ENCODE measurements around the gene WTIP. TPM values are rescaled to one million over a fixed set of nuclear protein-coding genes. Genes with fewer than 3 reads are reported as not detected.
A peak's percentile ranks its signal among the peaks of the same experiment; 100 is the strongest.
"Not testable (repeated sequence)": the region's sequence is repeated elsewhere in the genome, so short reads cannot be mapped to it uniquely, and the experiment has no call there.

WTIP gene
- total RNA-seq, 1 donor from 2014 or later, result 20.4 TPM

DNA sequence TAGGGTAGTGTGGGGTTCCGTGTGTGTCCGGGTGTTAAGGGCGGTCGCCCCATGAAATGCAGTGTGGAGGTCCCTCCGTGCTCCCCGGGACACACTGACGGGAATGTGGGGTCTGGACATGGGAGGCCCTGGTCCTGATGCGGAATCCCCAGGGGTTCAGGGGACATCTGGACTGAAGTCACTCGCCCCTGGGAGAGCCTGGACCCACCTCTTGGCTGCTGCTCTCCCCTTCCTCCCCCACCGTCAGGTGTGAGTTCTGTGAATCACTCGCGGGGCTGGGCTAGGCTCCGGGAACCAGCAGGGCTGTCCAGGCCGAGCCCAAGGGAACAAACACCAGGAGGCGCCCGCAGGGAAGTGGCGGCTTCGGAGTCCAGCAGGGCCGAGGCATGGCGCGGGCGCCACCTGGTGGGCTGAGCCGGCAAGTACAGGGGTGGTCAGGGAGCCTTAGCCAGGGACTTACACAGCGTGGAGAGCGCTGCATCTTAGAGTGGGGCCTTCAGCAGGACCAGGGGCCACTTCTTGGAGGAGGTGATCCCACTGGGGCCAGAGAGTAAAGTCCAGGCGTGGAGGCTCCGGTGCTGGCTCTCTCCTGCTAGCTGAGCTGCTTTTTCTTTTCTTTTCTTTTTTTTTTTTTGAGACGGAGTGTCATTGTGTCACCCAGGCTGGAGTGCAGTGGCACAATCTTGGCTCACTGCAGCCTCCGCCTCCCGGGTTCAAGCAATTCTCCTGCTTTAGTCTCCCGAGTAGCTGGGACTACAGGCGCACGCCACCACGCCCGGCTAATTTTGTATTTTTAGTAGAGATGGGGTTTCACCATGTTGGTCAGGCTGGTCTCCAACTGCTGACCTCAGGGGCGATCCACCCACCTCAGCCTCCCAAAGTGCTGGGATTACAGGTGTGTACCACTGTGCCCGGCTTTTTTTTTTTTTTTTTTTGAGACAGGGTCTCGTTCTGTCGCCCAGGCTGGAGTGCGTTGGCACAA, 20.1 kb downstream of the WTIP start:
- FAIRE-seq (no peak), DNase-seq (ENCODE audit: low spot score in 2 of 2) (peak; percentile 85 to 97)

DNA sequence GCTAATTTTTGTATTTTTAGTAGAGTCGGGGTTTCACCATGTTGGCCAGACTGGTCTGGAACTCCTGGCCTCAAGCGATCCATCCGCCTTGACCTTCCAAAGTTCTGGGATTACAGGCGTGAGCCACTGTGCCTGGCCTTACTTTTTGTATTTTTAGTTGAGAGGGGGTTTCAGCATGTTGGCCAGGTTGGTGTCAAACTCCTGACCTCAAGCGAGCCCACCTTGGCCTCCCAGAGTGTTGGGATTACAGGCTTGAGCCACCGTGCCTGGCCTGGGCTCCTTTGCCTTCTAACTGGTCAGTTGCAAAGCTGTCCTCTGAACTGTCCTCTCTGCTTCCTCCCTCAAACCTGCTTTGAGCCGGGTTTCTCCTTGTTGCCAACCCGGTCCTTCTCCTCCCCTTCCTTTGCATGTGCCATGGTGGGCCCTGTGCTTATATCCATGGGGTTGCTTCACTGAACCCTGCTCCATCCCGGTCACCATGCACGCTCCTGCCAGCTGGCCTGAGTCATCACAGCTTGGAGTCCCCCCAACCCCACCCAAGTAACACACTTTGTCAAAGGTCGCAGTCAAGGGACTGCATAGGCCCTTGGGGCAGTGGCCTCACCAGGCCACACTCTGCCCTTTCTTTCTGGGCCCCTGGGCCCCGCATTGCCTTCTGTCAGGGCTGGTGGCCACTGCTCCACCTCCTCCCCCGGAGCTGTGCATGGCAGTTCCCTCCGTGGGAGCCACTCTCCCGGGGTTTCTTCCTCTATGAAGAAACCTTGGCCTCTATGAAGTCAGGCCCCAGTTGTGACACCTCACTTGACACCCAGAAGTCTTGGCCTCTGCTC, 21.2 kb downstream of the WTIP start:
- peak in 1 of 2 donors; percentile 11 for DNase-seq (ENCODE audit: low spot score in 2 of 2)
- no peak for FAIRE-seq

DNA sequence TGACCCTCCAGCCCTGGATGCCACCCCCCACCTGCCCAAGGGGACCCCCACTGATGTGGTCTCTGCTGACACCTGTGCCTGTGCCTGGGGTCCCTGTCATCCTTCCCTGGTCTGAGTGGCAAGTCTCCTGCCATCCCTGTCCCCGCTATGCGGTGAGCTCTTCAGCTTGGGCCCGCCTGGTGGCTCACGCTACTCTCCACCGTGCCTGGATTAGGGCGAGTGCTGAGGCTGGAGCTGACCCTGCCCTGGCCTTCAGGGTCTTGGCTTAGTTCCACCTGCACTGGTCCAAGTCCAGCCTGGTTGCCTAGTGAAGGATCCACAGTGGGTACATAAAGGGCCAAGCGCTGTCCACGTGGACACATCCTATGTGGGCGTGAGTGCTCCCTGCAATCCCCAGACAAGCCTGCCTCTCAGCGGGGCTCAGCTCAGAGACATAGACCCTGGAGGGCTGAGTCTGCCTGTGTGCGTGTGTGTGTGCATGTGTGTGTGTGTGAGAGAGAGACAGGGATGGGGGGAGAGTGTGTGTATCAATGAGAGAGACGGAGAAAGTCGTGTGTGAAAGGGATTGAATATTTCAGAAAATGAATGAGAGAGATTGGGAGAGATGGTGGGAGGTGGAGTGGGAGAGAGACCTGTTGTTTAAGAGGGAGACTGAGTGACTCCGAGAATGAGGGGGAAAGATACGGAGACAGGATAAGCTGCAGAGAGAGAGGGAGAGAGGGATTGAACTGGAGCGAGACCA, 22.1 kb downstream of the WTIP start:
- DNase-seq (ENCODE audit: low spot score in 2 of 2) (no peak), FAIRE-seq (no peak)

DNA sequence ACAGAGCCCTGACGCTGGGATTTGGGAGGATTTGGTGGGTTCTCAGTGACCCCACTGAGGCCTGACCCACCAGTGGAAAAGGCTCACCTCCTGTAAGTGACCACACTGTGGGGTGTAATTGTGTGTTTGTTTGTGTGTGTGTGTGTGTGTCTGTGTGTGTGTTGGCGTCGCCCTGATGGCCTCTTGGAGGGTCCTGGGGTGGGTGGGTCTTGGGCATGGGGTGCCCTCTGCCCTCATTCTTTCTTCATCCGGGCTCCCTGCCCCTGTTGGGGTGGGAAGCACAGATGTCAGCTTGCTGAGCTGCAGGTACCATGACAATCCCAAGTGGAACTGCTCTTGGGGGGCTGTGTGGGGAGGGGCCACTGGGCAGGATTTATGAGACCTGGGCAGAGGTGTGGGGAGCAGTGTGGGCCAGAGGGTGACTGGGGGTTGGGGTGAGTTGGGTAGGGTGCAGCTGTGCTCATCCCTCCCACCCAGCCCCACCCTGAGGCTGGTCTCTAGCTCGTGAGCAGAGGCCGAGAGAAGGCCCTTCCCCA, 22.8 kb downstream of the WTIP start:
- DNase-seq (ENCODE audit: low spot score in 2 of 2) (no peak), FAIRE-seq (no peak)

DNA sequence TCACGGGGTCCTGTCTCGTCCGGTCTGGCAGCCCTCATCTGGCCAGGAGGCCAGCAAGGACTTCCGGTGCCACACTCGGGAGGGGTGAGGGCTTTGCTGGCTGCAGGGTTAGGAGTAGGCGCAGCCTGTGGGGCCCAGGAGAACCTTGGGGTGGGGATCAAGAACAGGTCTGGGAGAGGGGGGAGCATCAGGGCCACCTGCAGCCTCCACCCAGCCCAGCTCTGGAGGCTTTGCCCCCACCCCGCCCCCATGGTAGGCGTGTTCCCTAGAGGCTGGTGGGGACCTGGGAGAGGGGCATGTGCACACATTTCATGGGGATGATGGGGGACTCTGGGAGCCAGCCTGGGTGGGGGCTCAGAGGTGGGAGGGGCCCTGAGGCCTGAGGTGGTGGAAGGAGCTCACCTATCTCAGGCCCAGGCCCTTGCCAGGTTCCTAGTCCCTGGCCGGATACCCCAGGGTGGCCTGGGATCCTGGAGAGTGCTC, 23.3 kb downstream of the WTIP start:
- no peak for DNase-seq (ENCODE audit: low spot score in 2 of 2)
- FAIRE-seq, result no peak

DNA sequence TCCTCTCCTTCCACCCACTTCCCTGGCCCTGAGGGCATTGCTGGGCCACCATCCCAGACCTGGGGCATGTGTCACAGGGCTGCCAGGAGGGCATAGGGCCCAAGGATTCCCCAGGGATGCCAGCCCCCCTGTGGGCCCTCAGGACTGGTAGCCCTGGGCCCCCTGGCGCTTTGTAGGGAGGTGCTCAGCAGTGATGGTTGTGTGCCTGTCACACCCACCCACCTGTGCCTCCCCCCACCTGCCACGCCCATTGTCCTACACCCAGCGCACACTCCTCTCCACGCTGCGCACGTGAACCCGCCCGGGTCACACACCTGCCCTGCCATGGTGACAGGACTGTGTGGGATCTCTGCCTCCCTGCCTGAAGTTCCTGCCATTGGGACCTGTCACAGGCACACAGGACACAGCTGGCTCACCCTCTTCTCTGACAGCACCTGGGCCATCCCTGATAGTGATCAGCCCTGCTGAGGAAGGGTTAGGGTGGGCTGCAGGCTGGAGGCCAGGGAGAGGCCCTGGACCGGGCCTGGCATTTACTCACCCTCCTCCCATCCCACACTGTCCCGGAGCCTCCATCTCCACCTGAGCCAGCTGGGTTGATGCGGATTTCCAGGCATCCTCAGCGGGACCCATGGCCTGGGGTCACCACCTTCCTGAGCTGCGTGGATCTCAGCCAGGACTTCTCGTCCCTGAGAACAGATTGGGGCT, 23.9 kb downstream of the WTIP start:
- DNase-seq (ENCODE audit: low spot score in 2 of 2) (no peak), FAIRE-seq (no peak)

DNA sequence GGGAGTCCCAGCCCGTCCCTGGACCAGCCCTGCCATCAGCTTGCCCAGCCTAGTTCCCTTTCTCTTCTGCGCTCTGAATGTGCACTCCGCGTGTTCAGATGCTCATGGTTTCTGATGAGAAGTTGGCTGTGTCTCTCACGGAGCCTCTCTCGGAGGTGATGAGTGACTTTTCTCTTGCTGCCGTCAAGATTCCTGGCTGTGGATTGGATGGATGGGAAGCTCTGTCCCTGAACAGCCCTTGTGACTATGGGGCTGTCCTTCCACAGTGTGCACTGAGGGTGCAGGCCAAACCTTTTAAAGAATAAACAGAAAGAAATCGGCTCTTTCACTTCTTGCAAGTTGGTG, 24.4 kb downstream of the WTIP start:
- no peak for DNase-seq (ENCODE audit: low spot score in 2 of 2)
- FAIRE-seq, result no peak

DNA sequence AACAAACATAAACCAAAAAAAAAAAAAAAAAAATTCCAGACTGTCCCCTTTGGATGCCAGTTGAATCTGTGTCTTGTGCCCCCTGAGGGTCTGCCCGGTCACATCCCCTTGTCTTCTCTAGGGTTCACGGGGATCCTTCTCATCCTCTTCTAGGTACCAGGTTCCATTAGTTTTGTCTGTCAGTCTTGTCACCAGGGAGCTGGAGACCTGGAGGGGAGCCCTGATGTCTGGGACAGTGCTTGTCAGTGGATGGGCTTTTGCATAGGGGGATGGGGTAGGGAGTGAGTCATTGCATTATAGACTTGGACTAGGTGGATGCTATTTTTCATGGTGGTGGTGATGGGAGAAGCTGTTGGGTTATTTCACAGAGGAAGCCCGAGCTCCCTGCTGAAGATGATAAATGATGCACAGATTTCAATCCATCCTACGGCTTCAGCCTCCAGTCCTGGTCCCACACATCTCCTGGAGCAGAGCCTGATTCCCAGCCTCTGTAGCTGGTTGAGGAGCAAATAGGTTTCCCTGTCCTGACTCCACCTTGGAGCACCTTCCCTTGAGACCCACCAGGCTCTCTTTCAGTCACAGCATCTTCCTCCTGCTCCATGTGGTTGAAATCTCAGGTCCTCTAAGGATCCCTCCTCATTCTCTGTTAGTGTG, 26.0 kb downstream of the WTIP start:
- no peak for FAIRE-seq

DNA sequence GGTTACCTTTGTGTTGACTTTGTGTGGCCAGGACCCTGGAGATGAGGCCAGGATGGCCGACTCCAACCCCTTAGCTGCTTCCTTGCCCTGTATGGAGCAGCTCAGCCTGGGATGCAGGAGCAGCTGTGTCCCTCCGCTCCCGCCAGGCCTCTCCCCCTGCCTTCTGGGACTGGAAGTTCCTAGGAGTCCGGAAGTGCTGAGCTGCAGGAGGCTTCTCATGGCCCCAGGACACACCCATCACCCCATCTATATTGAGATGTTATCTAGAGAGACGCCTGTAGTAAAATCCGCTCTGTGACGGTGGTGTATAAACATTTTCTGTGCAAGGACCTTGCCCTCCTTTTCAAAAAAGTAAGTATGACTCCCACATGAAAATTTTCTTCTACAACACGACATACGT, 27.0 kb downstream of the WTIP start:
- FAIRE-seq, result no peak
- DNase-seq (ENCODE audit: low spot score in 2 of 2), result no peak

More for the DNA sequence above, 26.0 kb downstream of the WTIP start:
- DNase-seq (ENCODE audit: low spot score in 2 of 2), result no peak

DNA sequence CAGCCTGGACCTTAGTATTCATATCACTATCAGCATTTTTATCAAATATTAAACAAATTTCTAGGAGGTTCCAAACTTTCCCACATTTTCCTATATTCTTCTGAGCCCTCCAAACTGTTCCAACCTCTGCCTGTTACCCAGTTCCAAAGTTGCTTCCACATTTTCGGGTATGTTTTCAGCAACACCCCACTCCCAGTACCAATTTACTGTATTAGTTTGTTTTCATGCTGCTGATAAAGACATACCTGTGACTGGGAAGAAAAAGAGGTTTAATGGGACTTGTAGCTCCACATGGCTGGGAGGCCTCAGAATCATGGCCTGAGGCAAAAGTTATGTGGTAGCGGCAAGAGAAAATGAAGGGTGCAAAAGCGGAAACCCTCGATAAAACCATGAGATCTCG, 29.3 kb downstream of the WTIP start:
- not testable (repeated sequence) for FAIRE-seq

DNA sequence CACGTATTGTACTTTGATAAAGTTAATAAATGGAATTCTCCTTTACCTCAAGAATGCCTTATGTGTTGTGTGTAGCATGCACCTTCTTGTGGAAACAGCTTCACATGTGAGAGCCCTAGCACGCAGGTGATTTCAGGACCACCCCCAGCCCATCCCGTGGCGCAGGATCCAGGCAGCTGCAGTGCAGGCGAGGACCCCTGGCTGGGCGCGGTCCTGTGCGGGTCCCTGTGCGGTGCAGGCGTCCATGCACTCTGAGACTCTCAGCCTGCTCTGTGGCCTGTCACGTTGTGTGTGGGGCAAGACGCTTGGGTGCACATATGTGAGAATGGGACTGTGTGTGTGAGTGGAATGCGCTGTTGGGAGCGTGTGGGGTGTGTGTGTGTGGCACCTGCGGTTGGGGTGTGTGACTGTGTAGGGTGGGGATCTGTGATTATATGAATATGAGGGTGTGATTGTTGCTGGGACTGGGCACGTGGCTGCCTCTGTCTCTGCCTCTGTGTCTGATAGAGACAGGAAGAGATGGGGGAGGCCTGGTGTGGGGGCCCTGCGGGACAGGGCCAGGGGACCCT, 30.8 kb downstream of the WTIP start:
- DNase-seq (ENCODE audit: low spot score in 2 of 2) (no peak), FAIRE-seq (no peak)

More for the DNA sequence above, 29.3 kb downstream of the WTIP start:
- DNase-seq (ENCODE audit: low spot score in 2 of 2), result not testable (repeated sequence)

DNA sequence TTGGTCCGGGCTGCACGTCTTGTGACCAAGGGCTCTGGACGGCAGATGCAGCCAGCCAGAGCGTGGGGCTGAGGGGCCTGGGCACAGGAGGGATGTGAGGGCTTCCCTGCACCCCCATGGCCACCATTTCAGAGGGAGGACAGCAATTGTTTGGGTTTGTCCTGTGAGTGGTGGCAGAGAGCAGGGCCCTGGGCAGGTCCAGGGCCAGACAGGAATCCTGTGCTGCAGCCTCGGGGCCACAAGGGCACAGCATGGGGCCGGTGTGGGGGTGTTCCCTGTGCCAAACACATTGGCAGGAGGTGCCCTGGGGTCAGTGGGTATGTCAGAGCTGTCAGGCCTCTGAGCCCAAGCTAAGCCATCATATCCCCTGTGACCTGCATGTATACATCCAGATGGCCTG, 32.2 kb downstream of the WTIP start:
- DNase-seq (ENCODE audit: low spot score in 2 of 2) (no peak), FAIRE-seq (no peak)

DNA sequence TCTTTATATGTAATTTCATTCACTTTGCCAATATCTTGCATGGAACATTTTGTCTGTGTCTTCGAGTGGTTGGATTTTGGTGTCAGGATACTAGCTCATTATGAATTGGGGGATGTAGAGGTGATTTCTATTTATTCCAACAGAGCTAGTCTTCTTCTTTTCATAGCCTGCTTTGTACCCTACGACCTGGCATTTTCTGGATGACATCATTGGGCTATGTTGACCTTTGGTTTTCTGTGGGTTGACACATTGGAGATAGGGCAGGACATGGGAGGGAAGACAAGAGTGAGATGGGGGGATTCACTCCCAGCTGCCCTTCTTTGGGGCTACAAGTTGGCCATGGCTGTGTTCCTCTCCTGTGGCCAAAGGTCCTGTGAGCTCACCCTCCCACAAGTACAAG, 38.0 kb downstream of the WTIP start:
- FAIRE-seq, result no peak
- no peak for DNase-seq (ENCODE audit: low spot score in 2 of 2)

DNA sequence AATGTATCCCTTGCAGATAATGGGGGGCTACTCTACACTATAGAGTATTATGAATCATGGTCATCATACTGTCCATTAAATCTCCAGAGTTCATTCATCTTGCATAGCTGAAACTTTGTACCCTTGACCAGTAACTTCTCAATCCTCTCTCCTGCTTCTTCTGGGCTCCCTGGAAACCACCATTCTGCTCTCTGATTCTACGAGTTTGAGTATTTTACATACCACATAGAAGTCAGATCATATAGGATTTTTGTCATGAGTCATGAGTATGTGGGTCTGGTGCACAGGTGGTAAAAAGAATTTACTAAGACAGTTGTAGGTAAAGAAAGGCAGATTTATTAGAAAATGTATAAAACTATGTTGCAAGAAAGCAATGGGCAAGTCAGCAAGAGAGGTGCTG, 41.9 kb downstream of the WTIP start:
- no peak for DNase-seq (ENCODE audit: low spot score in 2 of 2)
- no peak for FAIRE-seq

DNA sequence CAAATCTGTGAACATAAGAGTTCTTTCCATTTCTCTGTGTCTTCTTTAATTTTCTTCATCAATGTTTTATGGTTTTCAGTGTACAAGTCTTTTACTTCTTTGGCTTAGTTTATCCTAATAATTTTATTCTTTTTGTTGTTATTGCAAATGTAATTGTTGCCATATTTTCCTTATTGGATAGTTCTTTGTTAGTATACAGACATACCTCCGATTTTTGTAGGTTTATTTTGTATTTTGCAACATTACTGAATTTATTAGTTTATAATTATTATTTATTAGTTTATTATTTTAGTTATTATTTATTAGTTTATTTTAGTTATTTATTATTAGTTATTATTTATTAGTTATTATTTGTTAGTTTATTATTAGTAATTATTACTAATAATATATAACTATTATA, 43.4 kb downstream of the WTIP start:
- DNase-seq (ENCODE audit: low spot score in 2 of 2), result no peak
- peak; percentile 98 for FAIRE-seq

DNA sequence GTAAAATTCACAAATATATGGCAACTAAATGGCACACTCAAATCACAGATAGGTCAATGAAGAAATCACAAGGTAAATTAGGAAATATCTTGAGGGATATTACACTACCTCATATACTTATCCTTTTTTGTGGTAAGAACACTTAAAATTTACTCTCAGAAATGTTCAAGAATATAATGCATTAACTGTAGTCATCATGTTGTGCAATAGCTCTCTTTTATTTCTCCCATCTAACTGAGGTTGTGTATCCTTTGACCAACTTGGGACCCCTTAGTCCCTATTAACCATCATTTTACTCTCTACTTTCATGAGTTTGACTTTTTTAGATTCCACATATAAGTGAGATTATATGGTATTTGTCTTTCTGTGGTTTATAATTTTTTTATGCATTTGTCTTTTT, 52.6 kb downstream of the WTIP start:
- FAIRE-seq (no peak), DNase-seq (ENCODE audit: low spot score in 2 of 2) (no peak)

DNA sequence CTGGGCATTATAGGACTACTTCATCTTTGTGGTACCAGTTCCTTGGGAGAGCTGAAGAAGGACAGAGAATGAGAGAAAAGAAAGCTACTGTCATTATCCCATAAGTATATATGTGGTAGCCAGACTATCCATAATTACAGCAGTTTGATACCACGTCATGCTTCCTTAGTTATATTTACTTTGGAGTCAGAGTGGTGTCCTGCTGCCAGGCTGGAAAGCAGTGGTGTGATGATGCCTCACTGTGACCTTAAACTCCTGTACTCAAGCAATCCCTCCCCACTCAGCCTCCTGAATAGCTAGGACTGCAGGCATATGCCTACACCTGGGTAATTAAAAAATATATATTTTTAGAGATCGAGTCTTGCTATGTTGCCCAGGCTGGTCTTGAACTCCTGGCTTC, 57.8 kb downstream of the WTIP start:
- DNase-seq (ENCODE audit: low spot score in 2 of 2), result no peak
- FAIRE-seq, result no peak

DNA sequence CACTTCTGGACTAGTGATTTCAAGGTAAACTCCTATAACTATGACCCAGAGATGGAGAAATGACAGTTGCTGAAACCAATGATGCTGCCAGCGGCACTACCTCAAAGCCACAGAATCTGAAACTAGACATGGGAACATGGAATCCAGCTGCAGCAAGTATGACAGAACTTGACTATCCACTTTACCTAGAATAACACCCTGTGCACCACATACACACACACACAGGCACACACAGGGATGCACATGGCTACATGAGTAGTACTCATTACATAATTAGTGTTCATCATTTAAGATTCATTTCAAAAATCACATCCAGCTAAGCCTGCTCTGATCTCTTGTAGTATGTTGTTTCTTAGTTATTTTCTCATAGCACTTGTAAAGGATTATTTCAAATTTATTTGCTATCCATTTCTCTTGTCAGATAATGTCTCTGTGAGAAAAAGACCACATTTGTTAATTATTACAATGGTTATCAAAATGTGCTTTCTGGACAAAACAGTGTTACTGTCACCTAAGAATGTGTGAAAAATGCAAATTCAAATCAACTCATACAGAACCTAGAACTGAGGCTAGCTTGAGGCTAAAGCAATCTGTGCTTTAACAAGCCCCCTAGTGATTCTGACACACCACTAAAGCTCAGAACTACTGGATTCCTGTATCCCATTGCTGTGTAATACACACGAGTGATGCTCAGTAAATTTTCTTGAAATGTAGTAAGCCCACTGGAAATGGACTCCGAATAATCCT, 59.4 kb downstream of the WTIP start:
- FAIRE-seq, result no peak
- DNase-seq (ENCODE audit: low spot score in 2 of 2), result no peak

Measured in frontal cortex (tissue), 4 donors.